Stimulated activated CD4-positive, alpha-beta T cell treated with anti-CD3 and anti-CD28 coated beads, Interleukin-2, amount 100 ng/mL, for 4 hours (primary cell): Measurements from ENCODE around the gene PTPN7.

Experiments used
- DNase-seq: peaks from one replicate; pipeline ENCODE4 v3.0.0-alpha.2; 2020; ENCODE audit warnings: low read depth

The PTPN7 gene

DNA sequence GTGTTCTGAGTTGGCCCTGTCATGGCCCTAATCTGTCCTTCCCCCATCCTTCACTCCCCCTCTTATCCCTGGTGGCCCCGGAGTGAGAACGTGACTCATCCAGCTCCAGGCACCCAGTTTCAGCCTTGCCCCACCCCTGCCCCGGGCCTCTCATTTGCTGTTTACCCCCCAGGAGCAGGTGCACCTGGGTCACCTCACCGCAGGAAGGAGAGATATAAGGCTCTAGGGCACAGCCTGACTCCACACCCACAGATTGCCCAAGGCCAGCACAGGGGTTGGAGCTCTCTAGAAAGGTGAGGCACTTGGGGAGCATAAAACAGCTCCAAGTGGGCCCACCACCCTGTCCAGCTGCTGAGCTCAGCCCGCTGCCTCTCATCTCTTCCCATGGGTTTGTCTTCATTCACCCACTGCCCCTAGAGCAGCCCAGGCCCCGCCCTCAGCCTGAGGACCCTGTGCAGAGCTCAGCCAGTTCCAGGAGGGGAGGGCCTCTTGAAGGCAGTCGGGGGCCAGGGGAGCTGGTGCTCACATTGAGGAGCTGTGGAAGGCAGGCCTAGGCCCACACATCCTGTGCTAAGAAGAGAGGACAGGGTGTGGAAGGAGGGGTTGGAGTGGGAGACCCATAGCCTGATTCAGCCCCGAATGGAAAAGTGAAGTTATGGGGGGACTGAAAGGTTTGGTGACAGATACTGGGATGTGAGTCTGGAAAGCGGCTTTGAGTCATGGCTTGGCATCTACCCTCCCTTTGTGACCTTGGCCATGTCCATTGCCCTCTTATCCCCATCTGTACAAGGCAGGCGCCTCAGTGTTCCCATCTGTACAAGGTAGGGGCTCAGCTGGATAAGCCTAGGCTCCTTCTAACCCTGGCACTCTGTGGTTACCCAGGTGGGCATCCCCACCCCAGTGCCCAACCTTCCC, 53.8 kb downstream of the PTPN7 start:
- no peak for DNase-seq

DNA sequence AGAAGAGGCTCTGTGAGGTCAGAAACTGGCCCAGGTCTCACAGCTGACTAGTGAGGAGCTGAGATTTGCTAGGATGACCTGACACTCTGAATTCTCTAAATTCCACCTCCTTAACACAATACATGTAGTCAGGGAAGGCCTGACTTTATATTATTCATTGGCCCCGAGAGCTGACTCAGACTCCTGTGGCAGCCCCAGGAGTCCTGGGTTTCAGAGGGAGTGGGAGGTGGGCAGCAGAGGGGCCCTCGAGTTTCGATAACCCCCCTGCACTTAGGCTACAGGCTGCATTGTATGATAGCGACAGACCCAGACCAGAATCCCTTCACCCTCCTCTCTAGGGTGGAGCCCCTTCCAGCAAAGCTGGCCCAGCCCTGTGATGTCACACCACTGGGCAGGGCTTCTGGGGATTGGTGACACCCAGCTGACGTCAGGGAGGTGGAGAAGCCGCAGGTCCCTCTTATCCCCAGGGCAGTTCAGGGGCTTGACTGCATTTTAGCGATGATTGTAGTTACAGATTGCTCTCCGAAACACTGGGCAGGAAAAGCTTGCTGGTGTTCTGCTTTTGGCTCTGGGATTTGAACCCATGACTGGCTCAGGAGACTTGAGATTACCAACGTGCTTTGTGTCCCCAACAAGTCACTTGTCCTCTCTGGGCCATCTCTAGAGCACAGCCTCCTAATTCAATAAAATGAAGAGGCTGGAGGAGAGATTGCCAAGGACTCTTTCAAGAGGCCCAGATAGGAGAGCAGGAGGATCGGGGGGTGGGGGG, 54.6 kb downstream of the PTPN7 start:
- no peak for DNase-seq

- no peak for DNase-seq
Observed at GRCh38 chr1:202104073-202104472, 56.3 kb downstream of the PTPN7 start.

DNA sequence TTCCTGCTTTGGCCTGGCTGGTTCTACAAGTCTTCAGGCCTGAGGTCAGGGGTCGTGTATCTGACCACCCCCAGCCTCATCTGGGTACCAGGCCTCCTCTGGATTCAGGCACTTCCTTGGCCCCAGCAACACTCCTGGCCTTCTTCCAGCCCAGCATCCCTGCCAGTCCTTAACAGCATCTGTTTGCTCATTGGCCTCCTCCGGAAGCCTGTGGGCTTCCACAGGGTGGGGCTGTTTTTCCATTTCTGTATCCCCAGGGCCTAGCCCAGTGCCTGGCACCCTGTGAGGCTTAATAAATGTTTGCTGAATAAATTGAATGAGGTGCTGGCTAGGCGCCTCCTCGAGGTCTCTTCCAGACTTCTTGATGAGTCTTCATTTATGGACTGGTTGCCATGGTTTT, 59.2 kb downstream of the PTPN7 start:
- no peak for DNase-seq
